Activated gamma-delta T cell (primary cell): ENCODE measurements around the gene CEBPG.

Experiments used
- DNase-seq: peaks from one replicate; lab custom pipeline; 2025; lab: John Stamatoyannopoulos, UW

Gene CEBPG

GRCh38 chr19:33382006-33382405, 8.5 kb downstream of the CEBPG start:
- DNase-seq = no peak

GRCh38 chr19:33382982-33383381, 9.5 kb downstream of the CEBPG start:
- no peak for DNase-seq

GRCh38 chr19:33383720-33384292, 10.3 kb downstream of the CEBPG start:
- no peak for DNase-seq

GRCh38 chr19:33384983-33385382, 11.5 kb downstream of the CEBPG start:
- no peak for DNase-seq

- DNase-seq = no peak
Measured at GRCh38 chr19:33385956-33386355, 12.4 kb downstream of the CEBPG start.

- DNase-seq = no peak
Measured at GRCh38 chr19:33386361-33386858, 12.9 kb downstream of the CEBPG start.

GRCh38 chr19:33387351-33388230, 14.1 kb downstream of the CEBPG start:
- DNase-seq = no peak

- no peak for DNase-seq
Measured at GRCh38 chr19:33388231-33388724, 14.8 kb downstream of the CEBPG start.

- DNase-seq = no peak
Measured at GRCh38 chr19:33388725-33389420, 15.4 kb downstream of the CEBPG start.

GRCh38 chr19:33389421-33390100, 16.1 kb downstream of the CEBPG start:
- DNase-seq = no peak

GRCh38 chr19:33390101-33390907, 16.8 kb downstream of the CEBPG start:
- no peak for DNase-seq

- no peak for DNase-seq
Measured at GRCh38 chr19:33390908-33391630, 17.6 kb downstream of the CEBPG start.

GRCh38 chr19:33391631-33392249, 18.2 kb downstream of the CEBPG start:
- DNase-seq = no peak

GRCh38 chr19:33392341-33393285, 19.1 kb downstream of the CEBPG start:
- DNase-seq = no peak

- DNase-seq = no peak
Measured at GRCh38 chr19:33393286-33394005, 19.9 kb downstream of the CEBPG start.

GRCh38 chr19:33394006-33394722, 20.7 kb downstream of the CEBPG start:
- no peak for DNase-seq
